Measurements from ENCODE around the gene CTDSPL2. TPM values are rescaled to one million over a fixed set of nuclear protein-coding genes. Genes with fewer than 3 reads are reported as not detected.

The CTDSPL2 gene
- total RNA-seq, 4 donors from 2014 or later = 18.3 to 26.1 (median 24.5) TPM

- Histone ChIP-seq H3K27ac (no peak overlapping the region), H3K4me1 (peaks cover 20 to 21% of the 10 kb centered on the region in 2 donors), H3K27me3 (no peaks in the 10 kb centered on the region), H3K36me3 (peaks cover 0 to 4% of the 10 kb centered on the region in 2 donors), H3K4me3 (no peak overlapping the region), H3K9me3 (no peaks in the 10 kb centered on the region)
- DNase-seq (no peak), ATAC-seq (no peak)
- in situ Hi-C loops (cut with MboI; ENCODE audit: low sequenced_read_pairs in 4 of 4) (no loop called here), intact Hi-C loops (cut with DNase I; ENCODE audit: low total_unique reads) (no loop called here)
- TF ChIP-seq CTCF (IDR thresholded peaks at IDR 0.05 in 4 of 5, conservative IDR thresholded peaks at IDR 0.05 in 1 of 5) (no peak), POLR2A (IDR thresholded peaks at IDR 0.05) (no peak)
These were observed 54.7 kb downstream of the CTDSPL2 start for GRCh38 chr15:44482090-44482489.

- H3K27ac ChIP-seq = no peak overlapping the region
- H3K4me3 ChIP-seq = no peak overlapping the region
- TF ChIP-seq POLR2A (IDR thresholded peaks at IDR 0.05) (no peak), CTCF (IDR thresholded peaks at IDR 0.05 in 4 of 5, conservative IDR thresholded peaks at IDR 0.05 in 1 of 5) (no peak)
- peaks cover 0 to 13% of the 10 kb centered on the region in 2 donors for H3K36me3 ChIP-seq
- ATAC-seq (no peak), DNase-seq (no peak)
- H3K9me3 ChIP-seq = no peaks in the 10 kb centered on the region
- no peaks in the 10 kb centered on the region for H3K27me3 ChIP-seq
- in situ Hi-C loops (cut with MboI; ENCODE audit: low sequenced_read_pairs in 4 of 4) = no loop called here
- peaks cover 20 to 30% of the 10 kb centered on the region in 2 donors for H3K4me1 ChIP-seq
- intact Hi-C loops (cut with DNase I; ENCODE audit: low total_unique reads) = no loop called here
These were observed 58.5 kb downstream of the CTDSPL2 start for GRCh38 chr15:44485880-44486279.

DNA sequence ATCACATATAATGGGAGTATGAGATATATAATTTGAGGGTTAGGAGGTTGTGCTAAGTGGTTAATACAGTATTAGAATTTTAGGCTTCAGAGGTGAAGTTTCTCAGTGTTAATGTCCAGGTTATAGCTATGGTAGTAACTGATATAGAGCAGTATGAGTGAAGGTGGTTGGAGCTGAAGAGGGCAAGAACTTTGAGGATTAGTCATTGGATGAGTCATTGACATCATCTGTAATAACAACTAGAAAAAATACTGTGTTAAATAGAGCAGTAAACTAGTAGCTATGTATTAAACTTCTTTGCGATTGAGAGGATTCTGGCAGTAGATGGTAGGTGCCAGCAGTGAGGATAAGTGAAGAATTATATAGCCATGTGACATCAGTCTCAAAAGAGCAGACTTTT, 62.0 kb downstream of the CTDSPL2 start:
- H3K4me3 ChIP-seq = no peak overlapping the region
- no peak for TF ChIP-seq POLR2A (IDR thresholded peaks at IDR 0.05)
- TF ChIP-seq CTCF (IDR thresholded peaks at IDR 0.05 in 4 of 5, conservative IDR thresholded peaks at IDR 0.05 in 1 of 5) = no peak
- no peaks in the 10 kb centered on the region for H3K9me3 ChIP-seq
- intact Hi-C loops (cut with DNase I; ENCODE audit: low total_unique reads) (no loop called here), in situ Hi-C loops (cut with MboI; ENCODE audit: low sequenced_read_pairs in 4 of 4) (no loop called here)
- ATAC-seq (peak; percentile 65 to 80), DNase-seq (no peak)
- H3K27ac ChIP-seq = peak overlapping the region in 2 of 4 donors; percentile 19 to 41
- peaks cover 0 to 37% of the 10 kb centered on the region in 2 donors for H3K36me3 ChIP-seq
- H3K27me3 ChIP-seq = no peaks in the 10 kb centered on the region
- peaks cover 12 to 21% of the 10 kb centered on the region in 2 donors for H3K4me1 ChIP-seq

GRCh38 chr15:44490622-44491021, 63.2 kb downstream of the CTDSPL2 start:
- Histone ChIP-seq H3K27me3 (no peaks in the 10 kb centered on the region), H3K36me3 (peaks cover 0 to 37% of the 10 kb centered on the region in 2 donors), H3K4me3 (no peak overlapping the region), H3K27ac (no peak overlapping the region), H3K9me3 (no peaks in the 10 kb centered on the region), H3K4me1 (peaks cover 2 to 11% of the 10 kb centered on the region in 2 donors)
- DNase-seq (no peak), ATAC-seq (no peak)
- TF ChIP-seq POLR2A (IDR thresholded peaks at IDR 0.05) (no peak), CTCF (IDR thresholded peaks at IDR 0.05 in 4 of 5, conservative IDR thresholded peaks at IDR 0.05 in 1 of 5) (no peak)
- in situ Hi-C loops (cut with MboI; ENCODE audit: low sequenced_read_pairs in 4 of 4) (no loop called here), intact Hi-C loops (cut with DNase I; ENCODE audit: low total_unique reads) (no loop called here)

- in situ Hi-C loops (cut with MboI; ENCODE audit: low sequenced_read_pairs in 4 of 4) = no loop called here
- intact Hi-C loops (cut with DNase I; ENCODE audit: low total_unique reads) = no loop called here
- ATAC-seq (no peak), DNase-seq (no peak)
- H3K4me3 ChIP-seq = no peak overlapping the region
- peaks cover 0 to 8% of the 10 kb centered on the region in 2 donors for H3K4me1 ChIP-seq
- no peak for TF ChIP-seq POLR2A (IDR thresholded peaks at IDR 0.05)
- no peak for TF ChIP-seq CTCF (IDR thresholded peaks at IDR 0.05 in 4 of 5, conservative IDR thresholded peaks at IDR 0.05 in 1 of 5)
- peaks cover 0 to 44% of the 10 kb centered on the region in 2 donors for H3K36me3 ChIP-seq
- no peaks in the 10 kb centered on the region for H3K27me3 ChIP-seq
- no peaks in the 10 kb centered on the region for H3K9me3 ChIP-seq
- no peak overlapping the region for H3K27ac ChIP-seq
These were observed 64.6 kb downstream of the CTDSPL2 start for GRCh38 chr15:44492040-44492439.
